Stimulated activated CD4-positive, alpha-beta T cell treated with anti-CD3 and anti-CD28 coated beads, Interleukin-1b, Interleukin-23, amount 100 ng/mL, for 4 hours (primary cell): Measurements from ENCODE around the gene BICRA.
"Not testable (repeated sequence)": the region's sequence is repeated elsewhere in the genome, so short reads cannot be mapped to it uniquely, and the experiment has no call there.

ENCODE experiments used
- DNase-seq, 2 donors: peaks; one replicate each; pipeline ENCODE4 v3.0.0-alpha.2; 2020; ENCODE audit warnings: low read depth in 2 of 2

Gene BICRA

GRCh38 chr19:47746129-47746528 is 137.2 kb downstream of the BICRA start:
- DNase-seq, result not testable (repeated sequence)

DNA sequence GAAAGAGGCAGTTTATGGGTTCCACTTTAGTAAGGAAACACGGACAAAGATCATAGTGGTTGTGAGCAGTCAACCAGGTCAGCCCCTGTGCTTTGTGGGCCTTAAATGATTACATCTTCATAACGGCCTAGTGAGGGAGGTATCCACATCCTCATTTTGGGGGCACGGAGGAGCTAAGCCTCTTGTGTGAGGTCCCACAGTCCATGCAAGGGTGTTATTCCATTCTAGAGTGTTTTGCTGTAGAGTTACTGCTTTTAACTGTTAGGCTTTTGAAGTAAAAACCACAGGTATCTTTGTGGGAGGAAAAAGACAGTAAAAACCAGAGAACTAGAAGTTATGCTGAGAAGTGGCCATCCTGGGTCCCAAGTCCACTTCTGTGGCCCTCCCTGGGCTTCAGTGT is 140.4 kb downstream of the BICRA start:
- no peak for DNase-seq

- DNase-seq, result no peak
These were observed 141.8 kb downstream of the BICRA start for GRCh38 chr19:47750752-47751151.

- no peak for DNase-seq
These were observed 143.7 kb downstream of the BICRA start for GRCh38 chr19:47752440-47753211.
